Endometrial microvascular endothelial cells (primary cell): ENCODE data around the gene ATXN10. TPM values are rescaled to one million over a fixed set of nuclear protein-coding genes. Genes with fewer than 3 reads are reported as not detected.

ENCODE experiments used
- in situ Hi-C: cut with HindIII; loops from 2 replicates; pipeline ENCODE4 v1.10.0; 2017; ENCODE audit warnings: low sequenced_read_pairs, low pct_unique_long_range_greater_than_20kb; ENCODE audit errors: inconsistent ontology term
- total RNA-seq: library from RNA; depleted of rRNA; stranded (reverse); fragments of >200 nt; gene quantifications from one replicate; pipeline ENCODE4 v1.2.3, GENCODE V29; 2015; ENCODE audit errors: inconsistent ontology term

ATXN10 gene
- total RNA-seq, 1 donor from 2014 or later: 132 TPM

GRCh38 chr22:45799291-45799690 is 127.7 kb downstream of the ATXN10 start:
- in situ Hi-C loops: no loop called here

GRCh38 chr22:45802054-45802453 is 130.4 kb downstream of the ATXN10 start:
- in situ Hi-C loops: no loop called here

GRCh38 chr22:45804319-45804985 is 132.8 kb downstream of the ATXN10 start:
- in situ Hi-C loops: no loop called here

GRCh38 chr22:45804986-45805325 is 133.3 kb downstream of the ATXN10 start:
- in situ Hi-C loops: no loop called here

- in situ Hi-C loops: no loop called here
These were observed 133.8 kb downstream of the ATXN10 start for GRCh38 chr22:45805413-45805812.

- in situ Hi-C loops: no loop called here
These were observed 135.7 kb downstream of the ATXN10 start for GRCh38 chr22:45807156-45807915.

- in situ Hi-C loops: no loop called here
These were observed 141.3 kb downstream of the ATXN10 start for GRCh38 chr22:45812910-45813309.

- in situ Hi-C loops: no loop called here
These were observed 142.6 kb downstream of the ATXN10 start for GRCh38 chr22:45814198-45814597.

GRCh38 chr22:45816776-45817175 is 145.1 kb downstream of the ATXN10 start:
- in situ Hi-C loops: no loop called here

GRCh38 chr22:45817745-45818423 is 146.2 kb downstream of the ATXN10 start:
- in situ Hi-C loops: no loop called here

- in situ Hi-C loops: no loop called here
These were observed 146.9 kb downstream of the ATXN10 start for GRCh38 chr22:45818424-45819085.

- in situ Hi-C loops: no loop called here
These were observed 147.7 kb downstream of the ATXN10 start for GRCh38 chr22:45819305-45819704.

- in situ Hi-C loops: no loop called here
These were observed 151.7 kb downstream of the ATXN10 start for GRCh38 chr22:45823336-45823735.

- in situ Hi-C loops: no loop called here
These were observed 154.9 kb downstream of the ATXN10 start for GRCh38 chr22:45826520-45826919.

- in situ Hi-C loops: no loop called here
These were observed 157.2 kb downstream of the ATXN10 start for GRCh38 chr22:45828841-45829240.

- in situ Hi-C loops: no loop called here
These were observed 159.1 kb downstream of the ATXN10 start for GRCh38 chr22:45830531-45831245.

GRCh38 chr22:45831394-45831793 is 159.8 kb downstream of the ATXN10 start:
- in situ Hi-C loops: no loop called here

GRCh38 chr22:45832180-45832579 is 160.5 kb downstream of the ATXN10 start:
- in situ Hi-C loops: no loop called here
